Suprapubic skin (tissue), 4 donors: ENCODE data around the gene CASKIN2. TPM values are rescaled to one million over a fixed set of nuclear protein-coding genes. Genes with fewer than 3 reads are reported as not detected.

ENCODE experiments used
- DNase-seq, 2 donors: peaks; one replicate each; pipeline ENCODE4 v3.0.0-alpha.2; 2019; ENCODE audit warnings: low spot score in 2 of 2
- H3K27ac ChIP-seq: fragments of 200-600 bp; sonication (generic); one replicate; pipeline ENCODE4 v1.5.1; 2019
- H3K27me3 ChIP-seq: fragments of 200-600 bp; sonication (generic); one replicate; pipeline ENCODE4 v1.5.1; 2019
- H3K36me3 ChIP-seq: fragments of 200-600 bp; sonication (generic); one replicate; pipeline ENCODE4 v1.5.1; 2019
- H3K4me1 ChIP-seq: fragments of 200-600 bp; sonication (generic); one replicate; pipeline ENCODE4 v1.5.1; 2019
- H3K4me3 ChIP-seq: fragments of 200-600 bp; sonication (generic); one replicate; pipeline ENCODE4 v1.5.1; 2019; ENCODE audit warnings: mild to moderate bottlenecking
- H3K9me3 ChIP-seq: fragments of 200-600 bp; sonication (generic); one replicate; pipeline ENCODE4 v1.5.1; 2019
- EP300 ChIP-seq: sonication (generic); formaldehyde crosslinking; IDR thresholded peaks from one replicate; pipeline ENCODE4 v1.6.1; 2017; ENCODE audit warnings: antibody characterized with exemption
- POLR2A ChIP-seq, 2 donors: fragments of 450-650 bp; IDR thresholded peaks; one replicate each; pipeline ENCODE4 v1.6.1; 2017; ENCODE audit warnings: antibody characterized with exemption in 2 of 2, mild to moderate bottlenecking in 2 of 2, moderate library complexity in 2 of 2
- POLR2AphosphoS5 ChIP-seq, 3 donors: sonication (generic); formaldehyde crosslinking; IDR thresholded peaks; one replicate each; pipeline ENCODE4 v1.6.1; 2017; ENCODE audit warnings: antibody characterized with exemption in 3 of 3
- WGBS: methylation state at CpG from one replicate; pipeline ENCODE4 v1.1.5; 2018; 5-methylcytosine and 5-hydroxymethylcytosine counted together
- total RNA-seq, 4 donors: library from RNA; depleted of rRNA; stranded (reverse); fragments of >200 nt; gene quantifications; one replicate each; pipeline ENCODE4 v1.1.0, GENCODE V29; 2016
- TF ChIP-seq, protein P1 (sequence below), 2 donors: fragments of 200-600 bp in 1 of 2; fragments of 450-650 bp in 1 of 2; sonication (generic) in 1 of 2; IDR thresholded peaks; one replicate each; pipeline ENCODE4 v1.5.1; 2016 to 2019; ENCODE audit warnings: antibody characterized with exemption in 2 of 2, mild to moderate bottlenecking in 1 of 2, moderate library complexity in 1 of 2

The CASKIN2 gene
- total RNA-seq, 4 donors from 2014 or later = 18.7 to 25.1 (median 22.1) TPM

- Histone ChIP-seq H3K27ac (no peak overlapping the region), H3K4me1 (peaks cover 32% of the 10 kb centered on the region), H3K36me3 (peaks cover 27% of the 10 kb centered on the region), H3K9me3 (no peaks in the 10 kb centered on the region), H3K4me3 (no peak overlapping the region), H3K27me3 (no peaks in the 10 kb centered on the region)
- no peak for DNase-seq
- 81% methylated on average over 10 of the region's 11 CpGs for WGBS
- TF ChIP-seq POLR2AphosphoS5 (IDR thresholded peaks at IDR 0.05) (no peak), POLR2A (IDR thresholded peaks at IDR 0.05) (no peak), EP300 (no peak)
- TF ChIP-seq, protein P1, sequence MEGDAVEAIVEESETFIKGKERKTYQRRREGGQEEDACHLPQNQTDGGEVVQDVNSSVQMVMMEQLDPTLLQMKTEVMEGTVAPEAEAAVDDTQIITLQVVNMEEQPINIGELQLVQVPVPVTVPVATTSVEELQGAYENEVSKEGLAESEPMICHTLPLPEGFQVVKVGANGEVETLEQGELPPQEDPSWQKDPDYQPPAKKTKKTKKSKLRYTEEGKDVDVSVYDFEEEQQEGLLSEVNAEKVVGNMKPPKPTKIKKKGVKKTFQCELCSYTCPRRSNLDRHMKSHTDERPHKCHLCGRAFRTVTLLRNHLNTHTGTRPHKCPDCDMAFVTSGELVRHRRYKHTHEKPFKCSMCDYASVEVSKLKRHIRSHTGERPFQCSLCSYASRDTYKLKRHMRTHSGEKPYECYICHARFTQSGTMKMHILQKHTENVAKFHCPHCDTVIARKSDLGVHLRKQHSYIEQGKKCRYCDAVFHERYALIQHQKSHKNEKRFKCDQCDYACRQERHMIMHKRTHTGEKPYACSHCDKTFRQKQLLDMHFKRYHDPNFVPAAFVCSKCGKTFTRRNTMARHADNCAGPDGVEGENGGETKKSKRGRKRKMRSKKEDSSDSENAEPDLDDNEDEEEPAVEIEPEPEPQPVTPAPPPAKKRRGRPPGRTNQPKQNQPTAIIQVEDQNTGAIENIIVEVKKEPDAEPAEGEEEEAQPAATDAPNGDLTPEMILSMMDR (IDR thresholded peaks at IDR 0.05) = no peak
These were observed 38.4 kb downstream of the CASKIN2 start for GRCh38 chr17:75476752-75477489.

DNA sequence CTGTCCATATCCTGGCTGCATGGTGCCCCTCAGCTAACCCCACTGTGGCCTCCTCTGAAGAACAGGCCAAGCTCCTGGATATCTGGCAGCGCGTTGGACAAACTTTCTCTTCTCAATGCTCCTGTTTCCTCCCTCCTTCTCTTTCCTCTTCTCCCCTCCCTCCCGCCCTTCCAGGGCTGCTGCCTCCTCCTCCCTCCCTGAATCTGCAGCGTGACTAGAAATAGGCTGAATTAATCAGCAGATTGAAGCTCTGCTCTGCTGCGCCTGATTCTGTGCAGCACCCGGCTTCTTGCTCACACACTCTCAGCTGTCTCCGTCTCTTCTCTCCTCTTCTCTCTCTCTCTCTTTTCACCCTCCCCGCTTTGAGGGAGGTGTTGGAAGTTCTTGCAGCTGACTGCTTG, 39.1 kb downstream of the CASKIN2 start:
- DNase-seq = no peak
- TF ChIP-seq POLR2A (IDR thresholded peaks at IDR 0.05) (no peak), EP300 (no peak)
- Histone ChIP-seq H3K36me3 (peaks cover 27% of the 10 kb centered on the region), H3K4me1 (peaks cover 27% of the 10 kb centered on the region), H3K9me3 (no peaks in the 10 kb centered on the region), H3K27ac (no peak overlapping the region), H3K4me3 (no peak overlapping the region), H3K27me3 (no peaks in the 10 kb centered on the region)
- 55% methylated on average over 8 of the region's 8 CpGs for WGBS

GRCh38 chr17:75475851-75476250, 39.5 kb downstream of the CASKIN2 start:
- WGBS = 62% methylated on average over 3 of the region's 3 CpGs
- H3K36me3 ChIP-seq = peaks cover 27% of the 10 kb centered on the region

DNA sequence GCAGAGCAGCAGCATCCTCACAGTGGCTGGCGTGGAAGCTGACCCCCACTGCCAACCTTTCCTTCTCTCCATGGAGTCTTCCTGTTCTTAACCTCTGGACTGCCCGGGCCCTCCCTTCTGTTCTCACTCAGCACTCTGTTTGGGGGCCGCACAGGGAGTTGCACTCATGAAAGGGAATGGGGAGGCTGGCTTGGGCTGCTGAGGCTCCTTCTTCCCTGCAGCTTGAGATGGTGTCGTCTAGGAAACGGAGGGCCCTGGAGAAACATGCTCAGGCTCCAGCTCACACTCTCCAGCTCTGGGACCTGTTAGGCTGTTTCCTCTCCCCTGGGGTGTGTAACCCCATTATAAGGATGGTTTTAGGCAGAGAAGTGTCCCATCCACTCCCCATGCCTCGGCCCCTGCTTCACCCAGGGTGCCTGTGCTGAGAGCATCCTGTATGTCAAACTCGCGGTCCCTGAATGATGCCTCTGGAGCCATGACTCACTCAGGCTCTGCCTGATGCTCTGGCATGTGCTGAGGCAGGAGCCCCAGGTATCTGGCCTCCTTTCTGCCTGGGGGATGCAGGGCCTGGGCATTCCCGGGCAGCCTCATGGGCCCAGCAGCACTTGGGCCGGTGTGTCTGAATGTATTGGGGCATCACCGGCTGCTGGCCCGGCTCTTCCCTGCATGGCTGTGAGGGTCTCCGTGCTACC, 40.0 kb downstream of the CASKIN2 start:
- WGBS = 75% methylated on average over 11 of the region's 13 CpGs
- Histone ChIP-seq H3K27ac (no peak overlapping the region), H3K36me3 (peaks cover 27% of the 10 kb centered on the region), H3K9me3 (no peaks in the 10 kb centered on the region), H3K4me3 (no peak overlapping the region), H3K27me3 (no peaks in the 10 kb centered on the region), H3K4me1 (peaks cover 21% of the 10 kb centered on the region)
- TF ChIP-seq EP300 (no peak), POLR2AphosphoS5 (IDR thresholded peaks at IDR 0.05) (no peak), POLR2A (IDR thresholded peaks at IDR 0.05) (no peak)
- TF ChIP-seq, protein P1 (IDR thresholded peaks at IDR 0.05) = no peak
- DNase-seq = no peak

More at GRCh38 chr17:75475851-75476250, 39.5 kb downstream of the CASKIN2 start:
- DNase-seq = no peak
- Histone ChIP-seq H3K4me1 (peaks cover 23% of the 10 kb centered on the region), H3K27me3 (no peaks in the 10 kb centered on the region), H3K9me3 (no peaks in the 10 kb centered on the region), H3K27ac (no peak overlapping the region), H3K4me3 (no peak overlapping the region)
- TF ChIP-seq POLR2A (IDR thresholded peaks at IDR 0.05) (no peak), EP300 (no peak), POLR2AphosphoS5 (IDR thresholded peaks at IDR 0.05) (no peak)
- TF ChIP-seq, protein P1 (IDR thresholded peaks at IDR 0.05) = no peak

DNA sequence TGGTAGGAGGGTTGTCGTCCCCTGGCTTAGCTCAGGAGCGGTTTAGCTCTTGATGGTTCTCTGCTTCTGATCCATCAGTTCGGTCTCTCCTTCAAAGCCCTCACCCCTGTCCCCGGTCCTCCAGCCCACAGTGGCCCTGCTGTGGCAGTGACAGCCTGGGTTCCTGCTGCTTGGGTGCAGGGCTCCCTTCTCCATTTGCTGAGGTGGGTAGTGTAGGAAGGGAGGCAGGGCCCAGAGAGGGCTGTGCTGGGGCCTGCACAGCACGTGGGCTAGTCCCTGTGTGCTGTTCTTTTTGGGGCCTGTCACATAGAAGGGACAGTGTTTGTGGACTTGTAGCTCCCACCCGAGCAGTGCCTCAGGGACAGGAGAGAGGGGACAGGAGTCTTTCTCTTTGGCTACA, 40.6 kb downstream of the CASKIN2 start:
- TF ChIP-seq, protein P1 (IDR thresholded peaks at IDR 0.05) = no peak
- TF ChIP-seq POLR2AphosphoS5 (IDR thresholded peaks at IDR 0.05) = no peak
- TF ChIP-seq EP300 = no peak
- no peak for TF ChIP-seq POLR2A (IDR thresholded peaks at IDR 0.05)

More for the DNA sequence above, 40.6 kb downstream of the CASKIN2 start:
- no peak for DNase-seq
- no peak overlapping the region for H3K27ac ChIP-seq
- no peaks in the 10 kb centered on the region for H3K9me3 ChIP-seq
- H3K4me1 ChIP-seq = peaks cover 21% of the 10 kb centered on the region
- H3K4me3 ChIP-seq = no peak overlapping the region
- H3K27me3 ChIP-seq = no peaks in the 10 kb centered on the region
- 91% methylated on average over 5 of the region's 6 CpGs for WGBS
- peaks cover 27% of the 10 kb centered on the region for H3K36me3 ChIP-seq
